Stimulated activated CD8-positive, alpha-beta memory T cell treated with anti-CD3 and anti-CD28 coated beads, Interleukin-4, amount 100 ng/mL, for 1 hour (primary cell): ENCODE data around the gene FXYD7.
"Not testable (repeated sequence)": the region's sequence is repeated elsewhere in the genome, so short reads cannot be mapped to it uniquely, and the experiment has no call there.

Experiments
- DNase-seq, 2 donors: peaks; one replicate each; pipeline ENCODE4 v3.0.0-alpha.2; 2020; ENCODE audit warnings: low read depth in 2 of 2, low spot score in 1 of 2

Gene FXYD7

DNA sequence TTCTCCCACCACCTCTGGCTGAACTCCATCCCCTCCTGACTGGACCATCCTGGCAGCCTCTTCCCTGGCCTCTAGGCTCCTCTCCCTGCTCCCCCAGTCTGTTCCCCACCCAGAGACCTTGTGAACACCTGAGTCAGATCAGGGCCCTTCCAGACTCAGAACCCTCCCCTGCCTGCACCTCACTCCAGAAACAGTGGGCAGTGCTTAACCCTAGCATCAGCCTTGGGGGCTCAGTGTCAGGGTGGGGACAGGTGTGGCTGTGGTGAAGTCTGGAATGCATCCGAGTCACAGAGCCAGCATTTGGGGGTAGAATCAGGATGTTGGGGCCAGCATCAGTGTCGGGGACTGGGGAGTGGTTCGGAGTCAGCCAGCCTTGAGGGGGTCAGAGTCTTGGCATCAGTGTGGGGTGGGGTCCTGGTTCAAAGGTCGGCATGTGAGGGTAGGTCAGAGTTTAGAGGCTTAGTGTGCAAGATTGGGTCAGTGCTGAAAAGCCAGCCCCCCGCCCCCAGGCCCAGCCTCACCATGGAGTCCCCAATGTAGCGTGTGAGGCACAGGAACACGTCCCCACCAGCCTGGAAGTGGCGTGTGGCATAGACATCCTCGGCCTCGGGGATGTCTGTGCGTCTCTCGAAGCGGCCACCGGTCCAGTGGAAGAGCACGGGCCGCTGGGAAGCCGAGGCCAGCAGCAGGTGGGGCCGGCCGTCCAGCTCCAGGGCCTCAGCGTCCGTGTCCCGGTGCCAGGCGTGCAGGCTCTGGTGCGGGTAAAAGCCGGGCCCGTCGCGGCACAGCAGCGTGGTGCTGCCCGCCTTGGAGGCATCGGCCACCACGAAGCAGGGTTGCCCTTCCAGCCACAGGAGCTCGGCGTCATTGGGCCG lies 17.1 kb upstream of the FXYD7 start:
- no peak for DNase-seq

DNA sequence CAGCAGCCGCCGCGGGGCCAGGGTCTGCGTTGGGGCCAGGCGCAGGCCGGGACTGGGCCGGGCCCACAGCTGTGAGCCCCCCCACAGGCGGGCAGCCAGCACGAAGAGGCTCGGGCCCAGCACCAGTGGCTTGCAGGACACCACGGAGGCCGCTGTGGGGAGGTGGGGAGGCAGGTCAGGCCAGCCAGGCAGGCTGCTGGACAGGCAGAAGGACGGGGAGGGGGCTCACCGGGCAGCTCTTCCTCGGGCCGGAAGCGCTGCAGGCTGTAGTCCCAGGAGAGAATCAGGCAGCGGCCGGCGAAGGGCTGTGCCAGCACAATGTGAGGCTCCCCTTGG lies 16.5 kb upstream of the FXYD7 start:
- DNase-seq: no peak

DNA sequence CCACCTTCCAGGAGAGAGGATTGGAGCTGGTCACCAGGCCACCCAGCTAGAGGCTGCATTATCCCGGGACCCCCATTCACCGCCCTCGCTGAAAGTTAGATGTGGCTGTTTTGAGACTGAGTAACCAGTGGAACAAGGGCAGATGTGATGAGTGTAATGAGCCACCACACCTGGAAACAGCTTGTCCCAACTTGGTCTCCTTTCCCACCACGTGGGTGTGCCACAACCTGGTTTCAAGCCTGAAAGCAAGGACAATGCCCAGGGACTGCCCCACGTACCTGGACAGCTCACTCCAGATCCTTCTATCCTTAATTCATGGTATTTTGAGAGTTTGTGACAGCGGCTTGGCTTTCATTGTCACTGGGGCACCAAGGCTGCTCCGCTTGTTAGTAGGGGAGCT lies 15.2 kb upstream of the FXYD7 start:
- no peak for DNase-seq

DNA sequence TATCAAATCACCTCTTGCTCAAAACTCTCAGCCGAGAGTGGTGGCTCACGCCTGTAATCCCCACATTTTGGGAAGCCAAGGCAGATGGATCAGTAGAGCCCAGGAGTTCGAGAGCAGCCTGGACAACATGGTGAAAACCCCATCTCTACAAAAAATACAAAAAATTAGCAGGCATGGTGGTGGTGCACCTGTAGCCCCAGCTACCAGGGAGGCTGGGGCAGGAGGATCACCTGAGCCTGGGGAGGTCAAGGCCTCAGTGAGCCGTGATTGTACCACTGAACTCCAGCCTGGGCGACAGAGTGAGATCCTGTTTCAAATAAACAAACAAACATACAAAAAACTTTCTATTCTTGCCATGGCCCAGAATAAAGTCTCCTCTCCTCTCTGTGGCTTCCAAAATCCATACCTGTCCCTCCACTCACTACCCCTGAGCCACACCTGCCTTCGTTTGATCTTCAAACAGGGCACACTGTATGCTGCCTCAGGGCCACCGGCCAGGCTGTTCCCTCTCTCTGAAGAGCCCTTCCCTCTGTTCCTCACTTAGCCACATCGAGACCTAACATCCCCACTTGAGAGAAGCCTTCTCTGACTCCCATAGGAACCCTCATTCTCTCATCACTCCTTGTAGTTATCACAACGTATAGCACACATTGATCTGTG lies 14.5 kb upstream of the FXYD7 start:
- DNase-seq: no peak

DNA sequence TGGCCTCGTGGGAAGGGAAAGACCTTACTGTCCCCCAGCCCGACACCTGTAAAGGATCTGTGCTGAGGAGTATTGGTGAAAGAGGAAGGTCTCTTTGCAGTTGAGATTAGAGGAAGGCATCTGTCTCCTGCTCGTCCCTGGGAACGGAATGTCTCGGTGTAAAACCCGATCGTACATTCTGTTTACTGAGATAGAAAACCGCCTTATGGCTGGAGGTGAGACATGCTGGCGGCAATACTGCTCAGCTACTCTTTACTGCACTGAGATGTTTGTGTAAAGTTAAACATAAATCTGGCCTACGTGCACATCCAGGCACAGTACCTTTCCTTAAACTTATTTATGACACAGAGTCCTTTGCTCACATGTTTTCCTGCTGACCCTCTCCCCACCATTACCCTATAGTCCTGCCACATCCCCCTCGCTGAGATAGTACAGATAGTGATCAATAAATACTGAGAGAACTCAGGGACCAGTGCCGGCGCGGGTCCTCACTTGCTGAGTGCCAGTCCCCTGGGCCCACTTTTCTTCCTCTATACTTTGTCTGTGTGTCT lies 13.3 kb upstream of the FXYD7 start:
- DNase-seq: not testable (repeated sequence)

DNA sequence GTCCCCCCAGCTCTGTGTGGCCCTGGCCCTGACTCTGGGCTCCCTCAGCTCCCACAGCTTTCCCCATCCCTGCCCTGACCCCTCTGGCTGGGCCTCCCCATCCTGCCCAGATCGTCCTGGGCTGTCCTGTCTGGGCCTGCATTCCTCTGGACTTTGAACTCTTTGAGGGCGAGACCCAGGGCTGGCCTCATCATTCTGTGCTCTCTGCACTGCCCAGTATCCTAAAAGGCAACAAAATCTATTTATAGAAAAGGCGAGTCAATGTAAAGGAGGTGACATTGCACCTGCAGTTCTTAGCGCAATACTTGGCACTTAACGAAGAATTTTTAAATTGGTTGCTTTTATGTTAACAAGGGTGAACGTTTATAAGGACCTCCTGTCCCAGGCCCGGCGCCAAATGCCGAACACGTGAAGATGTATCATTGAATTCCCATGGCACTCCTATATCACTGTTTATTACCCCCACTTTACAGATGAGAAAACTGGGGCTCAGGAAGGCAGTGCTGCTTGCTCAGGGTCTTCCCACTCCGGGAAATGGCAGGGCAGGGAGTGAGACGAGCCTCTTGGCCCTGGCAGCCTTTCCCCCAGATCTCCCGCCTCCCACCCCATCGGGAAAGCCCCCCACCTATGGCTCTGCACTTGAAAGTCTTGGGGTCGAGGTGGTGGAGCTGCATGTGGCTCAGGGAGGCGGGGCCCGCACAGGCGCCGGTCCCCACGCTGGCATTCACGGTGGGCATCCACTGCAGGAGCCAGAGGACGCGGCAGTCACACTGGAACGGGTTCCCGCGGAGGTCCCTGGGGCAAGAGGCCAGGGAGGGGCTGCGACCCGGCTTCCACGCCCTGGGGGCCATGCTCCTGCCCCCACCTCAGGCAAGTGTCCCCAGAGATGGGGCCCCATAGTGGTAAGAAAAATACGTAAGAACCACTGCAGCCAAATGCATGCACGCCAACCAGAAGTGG lies 12.0 kb upstream of the FXYD7 start:
- no peak for DNase-seq

DNA sequence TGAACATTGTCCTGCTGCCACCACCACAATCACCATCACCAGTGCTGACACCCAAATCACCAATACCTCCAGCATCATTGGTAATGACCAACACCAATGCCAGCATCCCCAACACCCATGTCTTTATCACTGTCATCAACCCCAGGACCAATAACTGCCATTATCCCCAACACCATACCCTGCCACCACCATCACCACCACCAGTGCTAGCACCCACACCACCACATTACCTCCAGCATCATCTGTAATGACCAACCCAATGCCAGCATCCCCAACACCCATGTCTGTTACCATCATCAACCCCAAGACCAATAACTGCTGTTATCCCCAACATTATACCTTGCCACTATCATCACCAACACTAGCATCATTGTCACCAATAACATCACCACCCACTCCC lies 10.8 kb upstream of the FXYD7 start:
- DNase-seq: no peak

DNA sequence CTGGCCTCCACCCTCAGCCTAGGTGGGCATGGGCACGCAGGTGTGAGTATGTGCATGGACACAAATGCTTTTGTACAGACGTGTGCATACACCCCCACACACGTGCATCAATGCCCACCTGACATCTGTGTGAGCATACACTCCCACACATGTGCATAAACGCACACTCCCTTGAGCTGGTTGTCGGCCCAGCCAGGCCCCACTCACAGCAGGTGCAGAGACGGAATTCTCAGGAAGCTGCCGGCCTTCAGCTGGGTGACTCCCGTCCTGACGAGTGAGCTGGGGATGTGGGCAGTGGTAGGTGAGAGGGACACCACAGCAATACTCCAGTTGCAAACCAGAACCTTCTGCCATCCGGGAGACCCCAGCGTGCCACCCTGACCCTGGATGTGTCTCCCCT lies 9.2 kb upstream of the FXYD7 start:
- DNase-seq: no peak

DNA sequence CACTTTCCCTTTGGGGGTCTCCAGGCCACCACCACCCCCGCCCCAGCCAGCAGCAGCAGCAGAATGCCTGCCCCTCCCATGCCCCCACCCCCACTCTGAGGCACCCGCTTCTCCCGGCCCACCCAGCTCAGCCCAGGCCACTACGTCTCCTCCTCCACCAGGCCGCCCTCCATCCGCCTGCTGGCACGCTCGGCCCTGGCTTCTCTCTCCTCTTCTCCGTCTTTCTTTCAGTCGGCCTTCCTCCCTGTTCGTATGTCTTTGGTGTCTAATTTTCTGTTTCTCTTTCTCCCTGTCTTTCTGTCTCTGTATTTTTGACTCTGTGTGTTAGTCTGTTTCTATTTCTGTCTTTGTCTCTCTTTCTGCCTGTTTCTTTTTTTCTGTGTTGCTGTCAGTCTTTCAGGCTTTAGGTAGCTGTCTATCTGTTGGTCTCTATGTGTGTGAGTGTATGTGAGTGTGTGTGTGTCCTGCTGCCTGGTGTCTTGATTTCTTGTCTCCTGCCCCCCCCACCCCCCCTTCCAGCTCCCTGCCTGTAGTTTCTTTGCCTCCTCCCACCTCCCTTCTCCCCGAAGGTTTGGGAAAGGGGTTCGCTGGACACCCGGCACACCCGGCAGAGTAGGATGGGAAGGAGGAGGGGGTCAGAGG lies 8.3 kb upstream of the FXYD7 start, which contains the start of gene LGI4:
Gene LGI4 (minus strand): TSS at position 459 of the 642 bp plus-strand sequence. CDS start 379 bp downstream, at position 80.
- DNase-seq: no peak

DNA sequence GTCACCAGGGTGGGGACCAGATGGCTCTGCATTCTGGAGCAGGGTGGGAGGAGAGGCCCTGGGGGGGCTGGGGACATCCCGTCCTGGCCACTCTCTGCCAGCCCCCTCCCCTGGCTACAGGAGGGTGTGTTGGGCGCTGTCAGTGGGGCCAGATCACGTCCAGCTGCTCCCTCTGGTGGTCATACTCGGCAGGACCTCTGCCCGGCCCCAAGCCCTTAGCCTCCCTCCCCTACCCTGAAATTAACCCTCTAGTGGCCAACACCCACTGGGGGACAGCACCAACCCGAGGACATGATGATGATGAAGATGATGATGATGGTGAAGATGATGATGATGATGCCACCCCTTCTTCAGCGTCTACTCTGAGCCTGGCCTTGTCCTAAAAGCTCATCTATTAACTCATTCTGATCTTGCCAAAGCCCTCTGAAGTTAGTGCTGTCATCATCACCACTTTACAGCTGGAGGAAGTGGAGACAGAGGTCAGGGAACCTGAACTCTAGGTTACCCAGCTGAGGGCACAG lies 7.6 kb upstream of the FXYD7 start:
- no peak for DNase-seq

DNA sequence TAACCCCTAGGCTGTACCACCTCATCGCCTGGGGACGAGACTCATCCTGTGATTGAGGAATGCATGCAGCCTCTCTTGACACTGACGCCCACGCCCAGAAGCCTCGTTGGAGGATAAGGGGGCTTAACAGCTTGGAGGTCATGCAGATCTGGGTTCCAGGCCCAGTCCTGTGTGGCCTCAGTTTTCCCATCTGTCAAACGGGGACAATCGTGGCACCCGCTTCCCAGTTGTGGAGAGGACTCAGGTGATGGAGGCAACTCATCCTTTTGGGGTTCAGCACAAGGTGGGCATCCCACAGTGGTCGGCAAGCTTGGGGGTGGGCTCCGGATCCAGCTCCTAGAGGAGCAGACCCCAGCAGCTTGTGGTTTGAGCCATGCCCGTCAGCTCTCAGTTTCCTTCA lies 6.8 kb upstream of the FXYD7 start:
- no peak for DNase-seq

DNA sequence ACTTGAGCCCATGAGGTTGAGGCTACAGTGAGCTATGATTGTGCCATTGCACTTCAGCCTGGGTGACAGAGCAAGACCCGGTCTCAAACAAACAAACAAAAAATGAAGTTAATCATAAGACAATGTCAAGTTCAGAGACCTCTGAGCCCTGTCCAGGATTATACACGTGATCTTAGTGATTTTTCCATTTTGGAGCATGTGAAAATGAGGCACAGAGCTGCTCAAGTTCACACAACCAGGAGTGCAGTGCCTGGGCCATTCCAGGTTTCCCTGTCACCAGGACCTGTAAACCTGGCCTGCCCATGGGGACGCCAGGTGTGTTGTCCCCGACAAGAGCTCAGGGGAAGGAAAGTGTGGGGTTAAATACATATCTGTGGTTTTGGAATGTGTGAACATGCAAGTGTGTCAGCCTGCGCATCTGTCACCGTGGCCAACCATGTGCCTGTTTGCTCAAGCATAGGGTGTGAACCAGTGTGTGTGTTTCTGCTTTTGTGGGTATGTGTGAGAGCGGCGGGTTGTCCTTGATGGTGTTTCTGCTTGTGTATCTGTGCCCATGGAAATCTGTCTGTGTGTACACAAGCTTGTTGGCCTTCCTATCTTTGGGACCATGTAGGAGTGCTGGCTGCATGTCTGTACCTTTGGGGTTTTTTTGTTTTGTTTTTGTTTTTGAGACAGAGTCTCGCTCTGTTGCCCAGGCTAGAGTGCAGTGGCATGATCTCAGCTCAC lies 5.9 kb upstream of the FXYD7 start:
- DNase-seq: no peak

DNA sequence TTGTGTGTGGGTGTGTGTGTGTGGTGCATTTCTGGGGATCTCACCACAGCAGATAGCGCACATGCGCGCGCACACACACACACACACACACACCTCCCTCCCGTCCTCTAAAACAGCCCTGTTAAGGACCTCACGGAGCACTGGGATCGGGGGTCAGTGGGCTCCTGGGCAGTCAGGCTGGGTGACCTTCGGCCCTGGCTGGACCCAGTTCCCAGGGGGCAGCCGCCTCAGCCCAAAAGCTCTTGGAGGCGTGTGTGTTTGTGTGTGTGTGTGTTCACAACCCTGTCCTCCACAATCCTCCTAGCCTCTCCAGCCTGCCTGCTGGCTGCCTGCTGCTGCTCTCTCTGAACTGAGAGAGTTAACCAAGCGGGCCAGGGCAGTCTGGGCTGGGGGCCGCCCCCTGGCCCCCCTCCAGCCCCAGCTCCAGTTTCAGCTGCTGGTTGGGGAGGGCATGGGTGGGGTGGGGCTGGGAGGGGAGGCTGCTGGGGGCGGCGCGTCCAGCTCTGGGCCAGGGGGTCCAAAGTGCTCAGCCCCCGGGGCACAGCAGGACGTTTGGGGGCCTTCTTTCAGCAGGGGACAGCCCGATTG lies 4.7 kb upstream of the FXYD7 start, which contains the start of gene FXYD1:
Gene FXYD1 (plus strand): TSS at position 520 of the 588 bp plus-strand sequence. CDS start 1,256 bp downstream, outside the sequence.
- no peak for DNase-seq

DNA sequence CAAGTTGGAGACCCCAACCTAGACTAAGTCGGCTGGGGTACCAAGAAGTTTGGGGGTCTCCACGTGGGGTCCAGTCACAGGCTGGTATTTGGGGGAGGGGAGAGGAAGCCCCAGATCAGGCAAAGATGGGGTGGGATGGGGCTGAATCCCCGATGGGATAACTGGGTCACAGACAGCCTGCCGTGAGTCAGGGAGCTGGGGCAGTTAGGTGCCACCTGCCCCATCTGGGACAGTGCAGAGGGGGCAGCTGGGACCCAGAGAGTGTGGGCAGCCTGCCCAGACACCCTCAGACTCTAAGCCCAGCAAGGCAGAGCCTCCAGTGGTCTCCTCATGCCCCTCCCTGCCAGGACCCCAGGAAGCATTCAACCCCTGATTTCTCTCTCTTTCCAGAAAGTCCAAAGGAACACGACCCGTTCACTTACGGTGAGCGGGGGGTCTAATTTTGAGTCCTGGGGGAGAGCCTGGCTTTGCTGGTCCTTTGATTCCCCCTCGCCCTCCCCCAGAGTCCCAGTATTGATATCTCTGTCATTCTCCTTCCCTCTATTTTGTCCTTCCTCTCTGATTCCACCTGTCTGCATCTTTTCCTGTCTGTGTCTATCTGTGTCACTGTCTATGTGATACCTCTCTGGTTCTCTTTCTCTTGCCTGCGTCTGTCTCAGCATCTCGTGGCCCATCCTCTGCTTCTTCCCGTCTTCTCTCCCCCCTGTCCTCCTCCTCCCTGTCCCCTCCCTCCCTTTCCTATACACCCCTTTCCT lies 2.7 kb upstream of the FXYD7 start:
- no peak for DNase-seq

DNA sequence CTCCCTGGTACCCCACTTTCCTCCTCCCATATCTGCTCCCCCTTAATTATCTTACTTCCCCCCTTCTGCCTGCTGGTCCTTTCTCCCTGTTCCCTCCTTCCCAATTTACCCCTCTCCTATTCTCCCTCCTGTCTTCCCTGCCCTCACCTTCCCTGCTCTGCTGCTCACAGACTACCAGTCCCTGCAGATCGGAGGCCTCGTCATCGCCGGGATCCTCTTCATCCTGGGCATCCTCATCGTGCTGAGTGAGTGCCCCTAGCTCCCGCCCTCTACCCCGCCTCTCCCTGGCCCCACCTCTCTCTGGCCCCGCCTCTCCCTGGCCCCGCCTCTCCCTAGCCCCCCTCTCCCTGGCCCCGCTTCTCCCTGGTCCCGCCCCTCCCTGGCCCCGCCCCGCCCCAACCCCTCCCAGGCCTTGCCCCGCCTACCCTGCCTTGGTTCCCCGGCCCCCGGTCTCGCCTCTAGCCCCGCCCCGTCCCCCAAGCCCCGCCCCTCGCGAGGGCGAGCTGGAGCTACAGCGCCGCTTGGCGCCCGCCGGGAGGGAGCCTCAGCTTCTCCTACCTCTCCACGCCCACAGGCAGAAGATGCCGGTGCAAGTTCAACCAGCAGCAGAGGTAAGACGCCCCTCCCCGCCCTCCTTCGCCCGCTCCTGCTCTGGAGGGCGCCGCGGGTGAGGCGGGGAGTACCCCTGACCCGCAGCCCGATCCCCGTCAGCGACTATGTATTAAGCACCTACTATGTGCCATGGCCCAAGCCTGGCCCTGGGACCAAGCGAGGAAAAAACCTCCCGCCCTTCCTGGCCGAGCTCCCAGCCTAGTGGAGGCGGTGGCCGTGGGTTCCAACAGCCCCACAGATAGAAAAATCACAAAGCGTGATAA lies 1.9 kb upstream of the FXYD7 start:
- DNase-seq: peak; percentile 86 to 89

DNA sequence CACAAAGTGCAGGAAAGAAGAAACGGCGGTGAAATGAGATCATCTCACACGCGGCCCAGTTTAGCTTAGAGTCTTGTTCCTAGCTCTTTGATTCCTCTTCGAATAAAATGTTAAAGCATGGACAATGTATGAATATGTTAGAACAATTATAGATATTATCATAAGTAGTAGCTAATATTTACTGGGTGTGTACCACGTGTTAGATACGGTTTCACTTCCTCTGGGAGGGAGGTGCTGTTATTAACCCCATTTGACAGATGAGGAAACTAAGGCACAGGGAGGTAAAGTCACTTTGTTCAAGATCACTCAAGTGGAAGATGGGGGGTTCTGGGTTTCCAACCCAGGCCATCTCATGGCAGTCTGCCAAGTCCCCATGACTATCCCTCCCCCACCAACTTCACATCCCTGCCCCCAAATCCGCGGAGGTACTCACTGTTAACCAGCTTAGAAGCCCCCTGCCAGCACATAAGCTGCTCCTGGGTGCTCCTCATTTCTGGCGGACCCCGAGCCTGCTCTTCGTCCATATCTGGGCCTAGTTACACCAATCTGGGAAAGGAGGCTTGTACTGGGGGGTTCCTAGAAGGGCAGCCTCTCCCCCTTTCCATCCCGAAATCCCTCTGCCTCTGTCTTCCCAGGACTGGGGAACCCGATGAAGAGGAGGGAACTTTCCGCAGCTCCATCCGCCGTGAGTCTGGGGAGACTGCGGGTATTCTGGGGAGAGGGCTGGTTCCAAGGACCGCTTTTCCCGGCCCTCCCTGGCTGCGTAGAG lies 1.0 kb upstream of the FXYD7 start:
- DNase-seq: no peak
